Mesenchymal stem cell (in vitro differentiated cells and primary cell): ENCODE data around the gene CAT.
A peak's percentile ranks its signal among the peaks of the same experiment; 100 is the strongest.

Experiments used
- DNase-seq: peaks from one replicate; pipeline ENCODE4 v3.0.0-alpha.2; 2013
- H2AFZ ChIP-seq: one replicate; pipeline ENCODE4 v1.6.1; 2013; ENCODE audit warnings: low read depth, mild to moderate bottlenecking, control low read depth, inconsistent platforms, low read length, moderate library complexity
- H2AK5ac ChIP-seq: 2 replicates; pipeline ENCODE4 v1.6.1; 2013; ENCODE audit warnings: low read length, moderate library complexity, mild to moderate bottlenecking, inconsistent platforms; ENCODE audit not compliant: severe bottlenecking
- H2BK120ac ChIP-seq: one replicate; pipeline ENCODE4 v1.6.1; 2013; ENCODE audit warnings: low read depth, mild to moderate bottlenecking, inconsistent platforms, low read length, moderate library complexity
- H2BK12ac ChIP-seq, 2 experiments: one replicate each; pipeline ENCODE4 v1.6.1; 2013; ENCODE audit warnings: inconsistent platforms in 2 of 2, low read length in 2 of 2, mild to moderate bottlenecking in 2 of 2, moderate library complexity in 2 of 2, control low read depth in 1 of 2
- H2BK15ac ChIP-seq: one replicate; pipeline ENCODE4 v1.6.1; 2013; ENCODE audit warnings: mild to moderate bottlenecking, low read depth, inconsistent platforms; ENCODE audit not compliant: poor library complexity, severe bottlenecking
- H2BK5ac ChIP-seq: 2 replicates; pipeline ENCODE4 v1.6.1; 2013; ENCODE audit warnings: low read depth, mild to moderate bottlenecking, low read length, control low read depth, inconsistent platforms; ENCODE audit not compliant: poor library complexity, severe bottlenecking
- H3K14ac ChIP-seq, 2 experiments: one replicate each; pipeline ENCODE4 v1.6.1; 2013; ENCODE audit warnings: inconsistent platforms in 2 of 2, low read length in 2 of 2, control low read depth in 1 of 2, mild to moderate bottlenecking in 1 of 2, moderate library complexity in 1 of 2
- H3K18ac ChIP-seq, 2 experiments: one replicate each; pipeline ENCODE4 v1.6.1; 2013; ENCODE audit warnings: inconsistent platforms in 2 of 2, low read length in 2 of 2, control low read depth in 1 of 2, low read depth in 1 of 2, mild to moderate bottlenecking in 1 of 2
- H3K23ac ChIP-seq, 2 experiments: one replicate each; pipeline ENCODE4 v1.6.1; 2013; ENCODE audit warnings: inconsistent platforms in 2 of 2, low read length in 2 of 2, mild to moderate bottlenecking in 2 of 2, moderate library complexity in 2 of 2, control low read depth in 1 of 2
- H3K27ac ChIP-seq: 2 replicates; pipeline ENCODE4 v1.5.1; 2013; ENCODE audit warnings: mild to moderate bottlenecking, moderate library complexity, low read length, control low read depth, inconsistent platforms; ENCODE audit not compliant: poor library complexity, severe bottlenecking
- H3K27me3 ChIP-seq, 2 experiments: 2 replicates each; pipeline versions ENCODE4 v1.6.1 to v1.7.0; 2013; ENCODE audit warnings: low read length in 2 of 2, mild to moderate bottlenecking in 2 of 2, moderate library complexity in 2 of 2, control low read depth in 1 of 2, inconsistent platforms in 1 of 2; ENCODE audit not compliant: control insufficient read depth in 1 of 2, insufficient read depth in 1 of 2
- H3K36me3 ChIP-seq, 2 experiments: 2 replicates each; pipeline versions ENCODE4 v1.6.1 to v1.7.0; 2013; ENCODE audit warnings: low read length in 2 of 2, control low read depth in 1 of 2, inconsistent platforms in 1 of 2, low read depth in 1 of 2, mild to moderate bottlenecking in 1 of 2; ENCODE audit not compliant: insufficient read depth in 2 of 2, control insufficient read depth in 1 of 2
- H3K4ac ChIP-seq, 2 experiments: one replicate each; pipeline ENCODE4 v1.6.1; 2013; ENCODE audit warnings: inconsistent platforms in 2 of 2, low read length in 2 of 2, mild to moderate bottlenecking in 2 of 2, moderate library complexity in 2 of 2, control low read depth in 1 of 2, low read depth in 1 of 2
- H3K4me1 ChIP-seq: 2 replicates; pipeline ENCODE4 v1.6.1; 2013; ENCODE audit warnings: low read depth, low read length, control low read depth; ENCODE audit not compliant: control insufficient read depth, insufficient read depth
- H3K4me2 ChIP-seq: 2 replicates; pipeline ENCODE4 v1.6.1; 2013; ENCODE audit warnings: low read length, mild to moderate bottlenecking, inconsistent platforms; ENCODE audit not compliant: poor library complexity, severe bottlenecking
- H3K4me3 ChIP-seq, 2 experiments: 2 replicates each; pipeline versions ENCODE4 v1.5.1 to v1.7.0; 2013; ENCODE audit warnings: low read length in 2 of 2, mild to moderate bottlenecking in 2 of 2, control low read depth in 1 of 2, low read depth in 1 of 2; ENCODE audit not compliant: insufficient read depth in 1 of 2
- H3K79me1 ChIP-seq: replicated peaks from 2 replicates; pipeline ENCODE4 v1.6.1; 2013; ENCODE audit warnings: mild to moderate bottlenecking, control low read depth, low read length, inconsistent platforms; ENCODE audit not compliant: poor library complexity, severe bottlenecking
- H3K9ac ChIP-seq: 2 replicates; pipeline ENCODE4 v1.7.0; 2013; ENCODE audit warnings: mild to moderate bottlenecking, low read length, moderate library complexity
- H3K9me3 ChIP-seq: 2 replicates; pipeline ENCODE4 v1.7.0; 2013; ENCODE audit warnings: mild to moderate bottlenecking, low read length; ENCODE audit not compliant: control insufficient read depth
- H4K8ac ChIP-seq: one replicate; pipeline ENCODE4 v1.6.1; 2013; ENCODE audit warnings: inconsistent platforms, mild to moderate bottlenecking, low read length, moderate library complexity
- H4K91ac ChIP-seq: one replicate; pipeline ENCODE4 v1.6.1; 2013; ENCODE audit warnings: mild to moderate bottlenecking, low read length, inconsistent platforms
- WGBS: methylation state at CpG from one replicate; pipeline ENCODE4 v1.1.7; 2013; ENCODE audit warnings: mixed read lengths; 5-methylcytosine and 5-hydroxymethylcytosine counted together

CAT gene

GRCh38 chr11:34397811-34398210 lies 40.9 kb upstream of the CAT start:
- H3K4ac ChIP-seq = no peak overlapping the region
- no peaks in the 10 kb centered on the region for H3K36me3 ChIP-seq
- peaks cover 13% of the 10 kb centered on the region for H3K9me3 ChIP-seq
- WGBS = 100% methylated on average over 1 of the region's 2 CpGs
- H3K27me3 ChIP-seq = no peaks in the 10 kb centered on the region
- no peak overlapping the region for H3K14ac ChIP-seq
- H2BK15ac ChIP-seq = no peak overlapping the region
- H3K4me2 ChIP-seq = no peak overlapping the region
- H4K91ac ChIP-seq = no peak overlapping the region
- no peak overlapping the region for H3K4me3 ChIP-seq
- no peak overlapping the region for H2BK12ac ChIP-seq
- H2AK5ac ChIP-seq = no peak overlapping the region
- H2BK120ac ChIP-seq = no peak overlapping the region
- H3K79me1 ChIP-seq = no peaks in the 10 kb centered on the region
- no peak overlapping the region for H3K18ac ChIP-seq
- H3K27ac ChIP-seq = no peak overlapping the region
- H2AFZ ChIP-seq = no peak overlapping the region
- DNase-seq = no peak
- H4K8ac ChIP-seq = no peak overlapping the region
- no peak overlapping the region for H3K23ac ChIP-seq
- no peaks in the 10 kb centered on the region for H3K4me1 ChIP-seq
- no peak overlapping the region for H2BK5ac ChIP-seq
- H3K9ac ChIP-seq = no peak overlapping the region

- H4K8ac ChIP-seq = no peak overlapping the region
- H2BK15ac ChIP-seq = no peak overlapping the region
- no peak overlapping the region for H3K18ac ChIP-seq
- H3K23ac ChIP-seq = no peak overlapping the region
- H2AFZ ChIP-seq = no peak overlapping the region
- no peak overlapping the region for H3K9ac ChIP-seq
- H3K4ac ChIP-seq = no peak overlapping the region
- peaks cover 0 to 5% of the 10 kb centered on the region in 2 experiments for H3K27me3 ChIP-seq
- H3K4me1 ChIP-seq = no peaks in the 10 kb centered on the region
- H2BK120ac ChIP-seq = no peak overlapping the region
- H3K36me3 ChIP-seq = no peaks in the 10 kb centered on the region
- no peak overlapping the region for H3K27ac ChIP-seq
- no peak overlapping the region for H2BK12ac ChIP-seq
- H3K14ac ChIP-seq = no peak overlapping the region
- WGBS = 91% methylated on average over 4 of the region's 4 CpGs
- no peak overlapping the region for H3K4me2 ChIP-seq
- no peaks in the 10 kb centered on the region for H3K79me1 ChIP-seq
- no peak overlapping the region for H4K91ac ChIP-seq
- H3K4me3 ChIP-seq = no peak overlapping the region
- no peak for DNase-seq
- peaks cover 9% of the 10 kb centered on the region for H3K9me3 ChIP-seq
- no peak overlapping the region for H2AK5ac ChIP-seq
- H2BK5ac ChIP-seq = no peak overlapping the region
Measured at GRCh38 chr11:34403431-34403830, 35.3 kb upstream of the CAT start.

- Histone ChIP-seq H2BK15ac (no peak overlapping the region), H3K4me3 (no peak overlapping the region), H3K4me2 (no peak overlapping the region), H3K4ac (no peak overlapping the region), H4K8ac (no peak overlapping the region), H2BK5ac (no peak overlapping the region), H3K18ac (no peak overlapping the region), H3K9ac (no peak overlapping the region), H4K91ac (no peak overlapping the region), H2BK120ac (no peak overlapping the region), H2BK12ac (no peak overlapping the region), H3K27ac (no peak overlapping the region), H3K36me3 (no peaks in the 10 kb centered on the region), H3K14ac (no peak overlapping the region), H3K23ac (no peak overlapping the region), H2AFZ (no peak overlapping the region), H3K27me3 (peaks cover 0 to 5% of the 10 kb centered on the region in 2 experiments), H3K79me1 (no peaks in the 10 kb centered on the region), H2AK5ac (no peak overlapping the region), H3K9me3 (peaks cover 13% of the 10 kb centered on the region), H3K4me1 (no peaks in the 10 kb centered on the region)
- no peak for DNase-seq
- 90% methylated on average over 6 of the region's 6 CpGs for WGBS
Measured at GRCh38 chr11:34404280-34404679, 34.5 kb upstream of the CAT start.

- no peak overlapping the region for H4K91ac ChIP-seq
- no peaks in the 10 kb centered on the region for H3K4me1 ChIP-seq
- no peak overlapping the region for H3K18ac ChIP-seq
- peak overlapping the region in 1 of 2 experiments; percentile 66 for H3K4me3 ChIP-seq
- no peak overlapping the region for H2AFZ ChIP-seq
- no peaks in the 10 kb centered on the region for H3K79me1 ChIP-seq
- DNase-seq = no peak
- peaks cover 0 to 5% of the 10 kb centered on the region in 2 experiments for H3K27me3 ChIP-seq
- H2BK5ac ChIP-seq = no peak overlapping the region
- 75% methylated on average over 6 of the region's 7 CpGs for WGBS
- no peak overlapping the region for H3K4me2 ChIP-seq
- no peak overlapping the region for H2BK12ac ChIP-seq
- H3K9me3 ChIP-seq = peaks cover 11% of the 10 kb centered on the region
- peak overlapping the region; percentile 59 for H3K9ac ChIP-seq
- H3K23ac ChIP-seq = no peak overlapping the region
- no peak overlapping the region for H3K27ac ChIP-seq
- H3K14ac ChIP-seq = no peak overlapping the region
- no peak overlapping the region for H2AK5ac ChIP-seq
- no peaks in the 10 kb centered on the region for H3K36me3 ChIP-seq
- H2BK120ac ChIP-seq = no peak overlapping the region
- H3K4ac ChIP-seq = no peak overlapping the region
- no peak overlapping the region for H4K8ac ChIP-seq
- H2BK15ac ChIP-seq = no peak overlapping the region
Measured at GRCh38 chr11:34405079-34405858, 33.5 kb upstream of the CAT start.
